GM18873 (cell line): Measurements from ENCODE around the gene LCN15.
"Not testable (repeated sequence)": the region's sequence is repeated elsewhere in the genome, so short reads cannot be mapped to it uniquely, and the experiment has no call there.

ENCODE experiments used
- ATAC-seq: cut with Tn5 transposase; IDR thresholded peaks from one replicate; pipeline ENCODE4 v1.9.1; 2021; ENCODE audit warnings: mild to moderate bottlenecking, moderate library complexity, moderate number of reproducible peaks; ENCODE audit not compliant: unreplicated experiment, low FRiP score

Gene LCN15

GRCh38 chr9:136757328-136757727 lies 7.0 kb downstream of the LCN15 start:
- no peak for ATAC-seq

GRCh38 chr9:136756836-136757235 lies 7.5 kb downstream of the LCN15 start:
- no peak for ATAC-seq

GRCh38 chr9:136756134-136756438 lies 8.2 kb downstream of the LCN15 start:
- ATAC-seq, result no peak

GRCh38 chr9:136755302-136756133 lies 8.8 kb downstream of the LCN15 start:
- not testable (repeated sequence) for ATAC-seq

GRCh38 chr9:136754626-136755301 lies 9.6 kb downstream of the LCN15 start:
- no peak for ATAC-seq

- no peak for ATAC-seq
These were observed 10.2 kb downstream of the LCN15 start for GRCh38 chr9:136754059-136754572.

GRCh38 chr9:136753371-136754058 lies 10.8 kb downstream of the LCN15 start:
- ATAC-seq, result no peak

- no peak for ATAC-seq
These were observed 12.5 kb downstream of the LCN15 start for GRCh38 chr9:136751814-136752213.

- no peak for ATAC-seq
These were observed 13.1 kb downstream of the LCN15 start for GRCh38 chr9:136751244-136751643.

- no peak for ATAC-seq
These were observed 13.8 kb downstream of the LCN15 start for GRCh38 chr9:136750526-136750925.

- ATAC-seq, result no peak
These were observed 15.4 kb downstream of the LCN15 start for GRCh38 chr9:136748666-136749611.

GRCh38 chr9:136748201-136748600 lies 16.1 kb downstream of the LCN15 start, which contains the start of gene LCN6:
TSS of gene LCN6 (minus strand) at chr9:136748525. CDS start at chr9:136748483, 42 bp downstream.
- ATAC-seq, result no peak

GRCh38 chr9:136747161-136748060 lies 16.9 kb downstream of the LCN15 start:
- ATAC-seq, result no peak

- ATAC-seq, result no peak
These were observed 17.7 kb downstream of the LCN15 start for GRCh38 chr9:136746621-136747020.

GRCh38 chr9:136746155-136746490 lies 18.2 kb downstream of the LCN15 start:
- no peak for ATAC-seq

GRCh38 chr9:136745389-136746154 lies 18.7 kb downstream of the LCN15 start:
- ATAC-seq, result no peak

GRCh38 chr9:136744773-136745172 lies 19.5 kb downstream of the LCN15 start:
- ATAC-seq, result no peak

GRCh38 chr9:136743639-136744211 lies 20.6 kb downstream of the LCN15 start:
- ATAC-seq, result no peak
